CD4-positive, alpha-beta T cell treated with Interleukin-21 for 1 hour (primary cell): Measurements from ENCODE around the gene BMP8A.
"Not testable (repeated sequence)": the region's sequence is repeated elsewhere in the genome, so short reads cannot be mapped to it uniquely, and the experiment has no call there.

Experiments
- DNase-seq: peaks from one replicate; pipeline ENCODE4 v3.0.0-alpha.2; 2020

The BMP8A gene

GRCh38 chr1:39484564-39484963, 6.9 kb upstream of the BMP8A start:
- no peak for DNase-seq

GRCh38 chr1:39485046-39485803, 6.2 kb upstream of the BMP8A start:
- no peak for DNase-seq

GRCh38 chr1:39488012-39488545, 3.4 kb upstream of the BMP8A start:
- DNase-seq = no peak

- no peak for DNase-seq
Measured at GRCh38 chr1:39488793-39489566, 2.5 kb upstream of the BMP8A start.

- no peak for DNase-seq
Measured at GRCh38 chr1:39489567-39490239, 1.7 kb upstream of the BMP8A start.

- DNase-seq = no peak
Measured at GRCh38 chr1:39490596-39491145, 765 bp upstream of the BMP8A start.

GRCh38 chr1:39492118-39493042, 944 bp downstream of the BMP8A start:
- DNase-seq = not testable (repeated sequence)

- DNase-seq = not testable (repeated sequence)
Measured at GRCh38 chr1:39493043-39493810, 1.8 kb downstream of the BMP8A start.

GRCh38 chr1:39494671-39495410, 3.4 kb downstream of the BMP8A start:
- DNase-seq = no peak

- DNase-seq = not testable (repeated sequence)
Measured at GRCh38 chr1:39496520-39496919, 5.1 kb downstream of the BMP8A start.

- no peak for DNase-seq
Measured at GRCh38 chr1:39497585-39497984, 6.1 kb downstream of the BMP8A start.

- DNase-seq = not testable (repeated sequence)
Measured at GRCh38 chr1:39498096-39498710, 6.8 kb downstream of the BMP8A start.

GRCh38 chr1:39498821-39499220, 7.4 kb downstream of the BMP8A start:
- DNase-seq = not testable (repeated sequence)

GRCh38 chr1:39499668-39500067, 8.2 kb downstream of the BMP8A start:
- no peak for DNase-seq

- DNase-seq = no peak
Measured at GRCh38 chr1:39500862-39501389, 9.5 kb downstream of the BMP8A start.

GRCh38 chr1:39501666-39502065, 10.2 kb downstream of the BMP8A start:
- no peak for DNase-seq

GRCh38 chr1:39504436-39504835, 13.0 kb downstream of the BMP8A start:
- DNase-seq = not testable (repeated sequence)

GRCh38 chr1:39505289-39505688, 13.9 kb downstream of the BMP8A start:
- DNase-seq = no peak

GRCh38 chr1:39507230-39507928, 15.9 kb downstream of the BMP8A start:
- no peak for DNase-seq
